Parathyroid adenoma (tissue), 2 donors: Measurements from ENCODE around the gene ARL4A.

ENCODE experiments used
- H2AFZ ChIP-seq: fragments of 300-600 bp; sonication (generic); one replicate; pipeline ENCODE4 v1.7.0; 2017; ENCODE audit warnings: antibody characterized with exemption, mild to moderate bottlenecking
- H3K27ac ChIP-seq: fragments of 300-600 bp; sonication (generic); one replicate; pipeline ENCODE4 v1.7.0; 2017
- H3K27me3 ChIP-seq: fragments of 300-600 bp; sonication (generic); one replicate; pipeline ENCODE4 v1.7.0; 2017; ENCODE audit warnings: low read length; ENCODE audit not compliant: control insufficient read depth, insufficient read depth
- H3K36me3 ChIP-seq: fragments of 300-600 bp; sonication (generic); one replicate; pipeline ENCODE4 v1.7.0; 2017; ENCODE audit warnings: low read length; ENCODE audit not compliant: control insufficient read depth, insufficient read depth
- H3K4me1 ChIP-seq: fragments of 300-600 bp; sonication (generic); one replicate; pipeline ENCODE4 v1.7.0; 2017; ENCODE audit warnings: control low read depth
- H3K4me2 ChIP-seq: fragments of 300-600 bp; sonication (generic); one replicate; pipeline ENCODE4 v1.7.0; 2017; ENCODE audit warnings: low read length
- H3K4me3 ChIP-seq: fragments of 300-600 bp; sonication (generic); one replicate; pipeline ENCODE4 v1.7.0; 2017; ENCODE audit warnings: low read depth, low read length
- H3K79me2 ChIP-seq: fragments of 300-600 bp; sonication (generic); one replicate; pipeline ENCODE4 v1.7.0; 2017; ENCODE audit warnings: control low read depth
- H3K9ac ChIP-seq: fragments of 300-600 bp; sonication (generic); one replicate; pipeline ENCODE4 v1.7.0; 2017; ENCODE audit warnings: mild to moderate bottlenecking
- H3K9me3 ChIP-seq: fragments of 300-600 bp; sonication (generic); one replicate; pipeline ENCODE4 v1.7.0; 2017; ENCODE audit warnings: low read length; ENCODE audit not compliant: control insufficient read depth
- TF ChIP-seq, protein P1 (sequence below): fragments of 300-600 bp; sonication (generic); IDR thresholded peaks from one replicate; pipeline ENCODE4 v1.7.0; 2017; ENCODE audit warnings: antibody characterized with exemption, mild to moderate bottlenecking
- donor health status: primary hyperparathyroidism.

Gene ARL4A

DNA sequence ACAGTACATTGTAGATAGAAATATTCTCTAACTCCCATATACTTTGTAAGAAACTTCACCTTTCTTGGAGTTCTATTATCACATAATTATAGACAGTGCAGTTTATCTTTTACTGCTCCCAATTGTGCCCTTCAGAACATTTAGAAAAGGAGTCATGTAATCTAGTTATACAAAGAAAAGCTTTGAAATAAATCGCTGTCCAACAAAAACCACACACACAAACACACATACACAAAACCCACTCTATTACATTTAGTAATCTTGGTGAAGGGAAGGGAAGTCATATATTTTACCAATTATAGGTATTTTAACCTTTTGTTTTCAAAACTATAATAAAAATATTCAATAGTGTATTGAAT, 26.9 kb downstream of the ARL4A start:
- H3K4me3 ChIP-seq: no peak overlapping the region
- no peak overlapping the region for H3K27ac ChIP-seq
- TF ChIP-seq, protein P1, sequence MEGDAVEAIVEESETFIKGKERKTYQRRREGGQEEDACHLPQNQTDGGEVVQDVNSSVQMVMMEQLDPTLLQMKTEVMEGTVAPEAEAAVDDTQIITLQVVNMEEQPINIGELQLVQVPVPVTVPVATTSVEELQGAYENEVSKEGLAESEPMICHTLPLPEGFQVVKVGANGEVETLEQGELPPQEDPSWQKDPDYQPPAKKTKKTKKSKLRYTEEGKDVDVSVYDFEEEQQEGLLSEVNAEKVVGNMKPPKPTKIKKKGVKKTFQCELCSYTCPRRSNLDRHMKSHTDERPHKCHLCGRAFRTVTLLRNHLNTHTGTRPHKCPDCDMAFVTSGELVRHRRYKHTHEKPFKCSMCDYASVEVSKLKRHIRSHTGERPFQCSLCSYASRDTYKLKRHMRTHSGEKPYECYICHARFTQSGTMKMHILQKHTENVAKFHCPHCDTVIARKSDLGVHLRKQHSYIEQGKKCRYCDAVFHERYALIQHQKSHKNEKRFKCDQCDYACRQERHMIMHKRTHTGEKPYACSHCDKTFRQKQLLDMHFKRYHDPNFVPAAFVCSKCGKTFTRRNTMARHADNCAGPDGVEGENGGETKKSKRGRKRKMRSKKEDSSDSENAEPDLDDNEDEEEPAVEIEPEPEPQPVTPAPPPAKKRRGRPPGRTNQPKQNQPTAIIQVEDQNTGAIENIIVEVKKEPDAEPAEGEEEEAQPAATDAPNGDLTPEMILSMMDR: no peak

GRCh38 chr7:12715372-12716133, 28.1 kb downstream of the ARL4A start:
- H3K9me3 ChIP-seq: no peaks in the 10 kb centered on the region
- peak overlapping the region; percentile 14 for H2AFZ ChIP-seq
- no peaks in the 10 kb centered on the region for H3K36me3 ChIP-seq
- no peaks in the 10 kb centered on the region for H3K79me2 ChIP-seq
- TF ChIP-seq, protein P1: no peak
- no peaks in the 10 kb centered on the region for H3K4me1 ChIP-seq
- no peak overlapping the region for H3K9ac ChIP-seq
- no peak overlapping the region for H3K4me2 ChIP-seq
- H3K27me3 ChIP-seq: no peaks in the 10 kb centered on the region
- H3K27ac ChIP-seq: no peak overlapping the region
- H3K4me3 ChIP-seq: no peak overlapping the region

More for the DNA sequence above, 26.9 kb downstream of the ARL4A start:
- no peak overlapping the region for H3K4me2 ChIP-seq
- H3K4me1 ChIP-seq: no peaks in the 10 kb centered on the region
- no peaks in the 10 kb centered on the region for H3K9me3 ChIP-seq
- no peaks in the 10 kb centered on the region for H3K79me2 ChIP-seq
- H3K9ac ChIP-seq: no peak overlapping the region
- H2AFZ ChIP-seq: no peak overlapping the region
- H3K36me3 ChIP-seq: no peaks in the 10 kb centered on the region
- no peaks in the 10 kb centered on the region for H3K27me3 ChIP-seq

DNA sequence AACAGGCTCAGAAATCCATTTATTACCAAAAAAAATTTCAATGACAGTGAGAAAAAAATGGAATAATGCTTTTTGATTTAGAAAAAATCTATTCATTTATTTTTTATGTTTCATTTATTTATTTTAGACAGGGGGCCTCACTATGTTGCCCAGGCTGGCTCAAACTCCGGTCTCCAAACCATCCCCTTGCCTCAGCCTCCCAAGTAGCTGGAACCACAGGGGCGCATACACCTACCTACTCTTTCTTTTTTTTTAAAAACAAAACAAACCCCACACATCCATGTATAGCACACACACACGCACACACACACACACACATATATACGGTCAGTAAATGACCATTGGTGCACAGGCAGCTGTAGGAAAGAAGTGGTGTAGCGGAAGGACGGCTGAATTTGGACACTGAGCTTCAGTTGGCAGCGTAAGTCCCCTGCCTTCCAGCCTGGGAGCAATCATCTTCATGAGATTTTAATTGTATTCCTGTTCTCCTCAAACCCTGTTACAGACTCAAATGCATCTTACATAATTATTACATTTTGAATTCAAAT, 28.8 kb downstream of the ARL4A start:
- Histone ChIP-seq H3K4me3 (no peak overlapping the region), H3K9ac (no peak overlapping the region), H3K9me3 (no peaks in the 10 kb centered on the region)

DNA sequence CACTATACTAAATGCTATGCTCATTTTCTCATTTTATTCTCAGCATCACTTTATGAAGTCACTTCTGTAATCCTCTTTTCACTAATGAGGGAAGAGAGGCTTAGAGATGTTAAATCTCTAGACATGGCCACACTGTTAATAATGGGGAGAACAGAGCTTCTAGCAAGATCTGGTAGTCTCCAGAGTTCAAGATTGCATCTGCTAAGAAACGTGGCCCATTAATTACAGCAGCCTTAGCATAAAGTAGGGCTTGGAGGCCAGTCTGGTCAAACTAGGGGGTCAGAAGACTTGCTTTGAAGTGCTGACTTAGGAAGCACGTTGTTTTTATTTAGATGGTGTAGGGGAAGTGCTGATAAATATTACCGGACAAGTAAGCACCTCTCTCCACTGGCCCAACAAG, 29.3 kb downstream of the ARL4A start:
- no peak overlapping the region for H2AFZ ChIP-seq
- H3K4me1 ChIP-seq: no peaks in the 10 kb centered on the region
- TF ChIP-seq, protein P1: no peak
- H3K4me2 ChIP-seq: no peak overlapping the region
- H3K79me2 ChIP-seq: no peaks in the 10 kb centered on the region
- no peaks in the 10 kb centered on the region for H3K9me3 ChIP-seq
- H3K4me3 ChIP-seq: no peak overlapping the region
- no peaks in the 10 kb centered on the region for H3K36me3 ChIP-seq
- H3K27ac ChIP-seq: peak overlapping the region; percentile 22
- H3K27me3 ChIP-seq: no peaks in the 10 kb centered on the region
- no peak overlapping the region for H3K9ac ChIP-seq

More for the DNA sequence above, 28.8 kb downstream of the ARL4A start:
- Histone ChIP-seq H3K36me3 (no peaks in the 10 kb centered on the region), H3K4me2 (no peak overlapping the region), H3K27ac (no peak overlapping the region), H3K4me1 (no peaks in the 10 kb centered on the region), H3K27me3 (no peaks in the 10 kb centered on the region), H3K79me2 (no peaks in the 10 kb centered on the region), H2AFZ (no peak overlapping the region)
- TF ChIP-seq, protein P1: no peak
